GM19328 (cell line): ENCODE data around the gene TRPM2.

Source experiments
- ATAC-seq: cut with Tn5 transposase; IDR thresholded peaks from one replicate; pipeline ENCODE4 v1.9.1; 2021; ENCODE audit warnings: mild to moderate bottlenecking, moderate library complexity; ENCODE audit not compliant: unreplicated experiment

TRPM2 gene

GRCh38 chr21:44439211-44439600 is 85.8 kb downstream of the TRPM2 start:
- ATAC-seq: no peak

GRCh38 chr21:44440241-44441040 is 87.0 kb downstream of the TRPM2 start:
- ATAC-seq: no peak

- no peak for ATAC-seq
These were observed 87.6 kb downstream of the TRPM2 start for GRCh38 chr21:44441041-44441400.

GRCh38 chr21:44441581-44442265 is 88.3 kb downstream of the TRPM2 start:
- ATAC-seq: no peak

- no peak for ATAC-seq
These were observed 89.1 kb downstream of the TRPM2 start for GRCh38 chr21:44442266-44443125.

GRCh38 chr21:44443291-44443890 is 90.0 kb downstream of the TRPM2 start:
- ATAC-seq: no peak

- ATAC-seq: no peak
These were observed 90.5 kb downstream of the TRPM2 start for GRCh38 chr21:44443891-44444285.

- no peak for ATAC-seq
These were observed 91.0 kb downstream of the TRPM2 start for GRCh38 chr21:44444286-44444931.

GRCh38 chr21:44445145-44445812 is 91.9 kb downstream of the TRPM2 start:
- ATAC-seq: no peak

GRCh38 chr21:44448651-44449131 is 95.3 kb downstream of the TRPM2 start:
- ATAC-seq: no peak

- no peak for ATAC-seq
These were observed 96.3 kb downstream of the TRPM2 start for GRCh38 chr21:44449473-44450363.

GRCh38 chr21:44450402-44450801 is 97.0 kb downstream of the TRPM2 start:
- no peak for ATAC-seq

GRCh38 chr21:44450999-44451398 is 97.6 kb downstream of the TRPM2 start:
- ATAC-seq: no peak

- no peak for ATAC-seq
These were observed 99.7 kb downstream of the TRPM2 start for GRCh38 chr21:44453120-44453519.

GRCh38 chr21:44454058-44454457 is 100.6 kb downstream of the TRPM2 start:
- no peak for ATAC-seq

GRCh38 chr21:44454747-44455523 is 101.5 kb downstream of the TRPM2 start, which contains the start of gene LRRC3:
Gene LRRC3 (plus strand): TSS chr21:44455510. CDS start chr21:44456645, 1,135 bp downstream.
- no peak for ATAC-seq

GRCh38 chr21:44455524-44456213 is 102.2 kb downstream of the TRPM2 start:
- ATAC-seq: no peak
